Spleen (tissue), 11 donors: ENCODE data around the gene SLC30A5. TPM values are rescaled to one million over a fixed set of nuclear protein-coding genes. Genes with fewer than 3 reads are reported as not detected.

Experiments
- DNase-seq: peaks from one replicate; pipeline ENCODE4 v3.0.0-alpha.2; 2020
- H3K27ac ChIP-seq, 8 donors: fragments of 200-600 bp; sonication (generic) in 7 of 8; 1 replicate in 4 of 8; 2 replicates in 4 of 8; pipeline versions ENCODE4 v1.5.0 to v1.8.0; 2016 to 2021; ENCODE audit warnings: inconsistent platforms in 4 of 8, mild to moderate bottlenecking in 4 of 8, moderate library complexity in 1 of 8
- H3K27me3 ChIP-seq, 7 donors: fragments of 200-600 bp; sonication (generic) in 6 of 7; replicated peaks in 1 of 7; 1 replicate in 4 of 7; 2 replicates in 3 of 7; pipeline versions ENCODE4 v1.5.0 to v1.8.0; 2016 to 2021; ENCODE audit warnings: inconsistent platforms in 3 of 7, mild to moderate bottlenecking in 1 of 7
- H3K36me3 ChIP-seq, 6 donors: fragments of 200-600 bp; sonication (generic) in 5 of 6; 1 replicate in 4 of 6; 2 replicates in 2 of 6; pipeline versions ENCODE4 v1.5.0 to v1.8.0; 2016 to 2021; ENCODE audit warnings: inconsistent platforms in 2 of 6
- H3K4me1 ChIP-seq, 6 donors: fragments of 200-600 bp; sonication (generic) in 5 of 6; 1 replicate in 3 of 6; 2 replicates in 3 of 6; pipeline versions ENCODE4 v1.5.0 to v1.8.0; 2016 to 2021; ENCODE audit warnings: inconsistent platforms in 3 of 6
- H3K4me3 ChIP-seq, 8 donors: fragments of 200-600 bp; sonication (generic) in 7 of 8; 1 replicate in 4 of 8; 2 replicates in 4 of 8; pipeline versions ENCODE4 v1.5.0 to v1.8.0; 2016 to 2021; ENCODE audit warnings: inconsistent platforms in 4 of 8, mild to moderate bottlenecking in 4 of 8, moderate library complexity in 2 of 8
- H3K9me3 ChIP-seq, 8 donors: fragments of 200-600 bp; sonication (generic) in 7 of 8; 1 replicate in 4 of 8; 2 replicates in 4 of 8; pipeline versions ENCODE4 v1.5.0 to v1.8.0; 2016 to 2021; ENCODE audit warnings: inconsistent platforms in 4 of 8
- CTCF ChIP-seq, 11 experiments: fragments of 200-600 bp in 7 of 11; fragments of 450-650 bp in 4 of 11; sonication (generic) in 4 of 11; IDR thresholded peaks in 8 of 11; conservative IDR thresholded peaks in 3 of 11; 1 replicate in 7 of 11; 2 replicates in 4 of 11; pipeline versions ENCODE4 v1.4.0 to v1.8.0; 2016 to 2021; ENCODE audit warnings: antibody characterized with exemption in 11 of 11, inconsistent platforms in 4 of 11, mild to moderate bottlenecking in 1 of 11
- POLR2A ChIP-seq, 3 donors: fragments of 450-650 bp; IDR thresholded peaks; one replicate each; pipeline ENCODE4 v1.5.1; 2017; ENCODE audit warnings: antibody characterized with exemption in 3 of 3, mild to moderate bottlenecking in 1 of 3
- POLR2AphosphoS5 ChIP-seq, 3 donors: sonication (generic); formaldehyde crosslinking; IDR thresholded peaks; one replicate each; pipeline ENCODE4 v1.5.1; 2017; ENCODE audit warnings: antibody characterized with exemption in 3 of 3
- WGBS, 5 donors: extraction: QIAGEN DNeasy Blood & Tissue Kit in 3 of 5; methylation state at CpG; one replicate each; pipeline versions ENCODE4 v1.1.5 to v1.1.7; 2013 to 2018; 5-methylcytosine and 5-hydroxymethylcytosine counted together
- intact Hi-C: fragments of 100-400 bp; cut with DNase I; formaldehyde crosslinking; loops from one replicate; pipeline ENCODE4 v1.15.0; 2023; ENCODE audit warnings: low total_unique reads
- polyA plus RNA-seq, 3 donors: library from polyadenylated mRNA; stranded (reverse); fragments of 200-250 nt; gene quantifications; one replicate each; pipeline ENCODE4 v1.2.1, GENCODE V29; 2013
- total RNA-seq, 7 donors: library from RNA; depleted of rRNA in 3 of 7; stranded (reverse); fragments of >200 nt in 3 of 7; fragmentation: NEBNext Ultra II Directional in 4 of 7; extraction: Animal tissue kit (Norgen Biotek cat#: 25700) in 4 of 7; gene quantifications; one replicate each; pipeline versions ENCODE4 v1.1.0 to v1.2.1, GENCODE V29; 2016 to 2021
- donor health status: healthy with polysubstance abuse.
- donor health status: DM: no; HTN: no; CAD: no; lungs with moderate emphysema.
- donor health status: DM: no; HTN: no; CAD: no.
- donor health status: Bipolar disorder and iron deficiency.
- donor health status: healthy.
- donor health status: DM: no; HTN: no; CAD: no.
- donor health status: DM: yes; HTN: yes; CAD: no.

The SLC30A5 gene
- total and polyA plus RNA-seq, 10 donors, result 24.3 to 53.4 (median 32.4) TPM

GRCh38 chr5:69074664-69075521 lies 18.9 kb upstream of the SLC30A5 start:
- H3K4me1 ChIP-seq, result no peaks in the 10 kb centered on the region
- WGBS, 5 donors, result 85 to 94% (median 92%) methylated on average over 4 to 32 of the region's 32 CpGs
- intact Hi-C loops, result no loop called here
- H3K36me3 ChIP-seq, result no peaks in the 10 kb centered on the region
- no peaks in the 10 kb centered on the region for H3K9me3 ChIP-seq
- H3K27ac ChIP-seq, result no peak overlapping the region
- DNase-seq, result no peak
- no peaks in the 10 kb centered on the region for H3K27me3 ChIP-seq
- no peak overlapping the region for H3K4me3 ChIP-seq
- no peak for TF ChIP-seq CTCF (IDR thresholded peaks at IDR 0.05 in 8 of 11, conservative IDR thresholded peaks at IDR 0.05 in 3 of 11)
- TF ChIP-seq POLR2A (IDR thresholded peaks at IDR 0.05), result no peak
- no peak for TF ChIP-seq POLR2AphosphoS5 (IDR thresholded peaks at IDR 0.05)

- Histone ChIP-seq H3K27ac (no peak overlapping the region), H3K4me3 (no peak overlapping the region), H3K9me3 (no peaks in the 10 kb centered on the region), H3K36me3 (no peaks in the 10 kb centered on the region), H3K27me3 (no peaks in the 10 kb centered on the region), H3K4me1 (no peaks in the 10 kb centered on the region)
- no peak for DNase-seq
- TF ChIP-seq POLR2A (IDR thresholded peaks at IDR 0.05), result no peak
- TF ChIP-seq POLR2AphosphoS5 (IDR thresholded peaks at IDR 0.05), result no peak
- no peak for TF ChIP-seq CTCF (IDR thresholded peaks at IDR 0.05 in 8 of 11, conservative IDR thresholded peaks at IDR 0.05 in 3 of 11)
- intact Hi-C loops, result no loop called here
- WGBS, 5 donors, result 70 to 86% (median 82%) methylated on average over 12 to 14 of the region's 14 CpGs
These were observed 18.2 kb upstream of the SLC30A5 start for GRCh38 chr5:69075522-69076179.

GRCh38 chr5:69078921-69079540 lies 14.8 kb upstream of the SLC30A5 start:
- no peak for DNase-seq
- Histone ChIP-seq H3K27ac (no peak overlapping the region), H3K27me3 (no peaks in the 10 kb centered on the region), H3K9me3 (no peaks in the 10 kb centered on the region), H3K4me3 (no peak overlapping the region), H3K4me1 (no peaks in the 10 kb centered on the region), H3K36me3 (no peaks in the 10 kb centered on the region)
- WGBS, 5 donors, result 54 to 87% (median 73%) methylated on average over 2 of the region's 2 CpGs
- no peak for TF ChIP-seq POLR2AphosphoS5 (IDR thresholded peaks at IDR 0.05)
- TF ChIP-seq POLR2A (IDR thresholded peaks at IDR 0.05), result no peak
- TF ChIP-seq CTCF (IDR thresholded peaks at IDR 0.05 in 8 of 11, conservative IDR thresholded peaks at IDR 0.05 in 3 of 11), result no peak
- intact Hi-C loops, result no loop called here

- 94 to 96% (median 95%) methylated on average over 6 of the region's 6 CpGs for WGBS, 5 donors
- Histone ChIP-seq H3K9me3 (no peaks in the 10 kb centered on the region), H3K36me3 (no peaks in the 10 kb centered on the region), H3K4me3 (no peak overlapping the region), H3K27me3 (no peaks in the 10 kb centered on the region), H3K4me1 (no peaks in the 10 kb centered on the region), H3K27ac (no peak overlapping the region)
- intact Hi-C loops, result no loop called here
- DNase-seq, result no peak
- TF ChIP-seq CTCF (IDR thresholded peaks at IDR 0.05 in 8 of 11, conservative IDR thresholded peaks at IDR 0.05 in 3 of 11), result no peak
- TF ChIP-seq POLR2A (IDR thresholded peaks at IDR 0.05), result no peak
- no peak for TF ChIP-seq POLR2AphosphoS5 (IDR thresholded peaks at IDR 0.05)
These were observed 14.3 kb upstream of the SLC30A5 start for GRCh38 chr5:69079556-69079955.
